Measurements from ENCODE around the gene MDM2. TPM values are rescaled to one million over a fixed set of nuclear protein-coding genes. Genes with fewer than 3 reads are reported as not detected.

The MDM2 gene
- total and polyA plus RNA-seq, 2 donors (not counting 1 experiment from before 2014, with no cell fraction given): 46.6 to 240 TPM

DNA sequence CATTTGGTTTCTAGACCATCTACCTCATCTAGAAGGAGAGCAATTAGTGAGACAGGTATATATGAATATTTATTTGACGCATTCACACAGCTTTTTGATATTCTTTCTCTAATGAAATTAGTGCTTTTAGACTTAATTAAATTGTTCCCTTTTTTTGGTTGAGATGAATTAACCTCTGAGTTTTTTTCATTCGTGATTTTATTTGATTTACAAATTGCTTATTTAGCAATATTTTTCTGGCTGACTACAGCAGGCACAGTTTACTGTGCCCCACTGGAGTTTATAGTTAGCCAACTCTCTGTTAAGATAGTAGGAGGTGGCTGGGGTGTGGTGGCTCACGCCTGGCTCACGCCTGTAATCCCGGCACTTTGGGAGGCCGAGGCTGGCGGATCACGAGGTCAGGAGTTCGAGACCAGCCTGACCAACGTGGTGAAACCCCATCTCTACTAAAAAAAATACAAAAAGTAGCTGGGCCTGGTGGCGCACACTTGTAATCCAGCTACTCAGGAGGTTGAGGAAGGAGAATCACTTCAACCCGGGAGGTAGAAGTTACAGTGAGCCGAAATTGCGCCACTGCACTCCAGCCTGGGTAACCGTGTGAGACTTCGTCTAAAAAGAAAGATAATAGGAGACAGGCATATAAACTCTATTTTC is 16.7 kb downstream of the MDM2 start:
- no peaks in the 10 kb centered on the region for H3K9me3 ChIP-seq (ENCODE audit: control insufficient read depth, insufficient read depth, low read depth, low read length)
- no peak overlapping the region for H2AFZ ChIP-seq (ENCODE audit: low read length)
- DNase-seq (ENCODE audit: low read depth in 2 of 2): no peak
- no peak for TF ChIP-seq EZH2 (IDR thresholded peaks at IDR 0.05; ENCODE audit: low read length, missing control alignments)
- TF ChIP-seq, protein P1, sequence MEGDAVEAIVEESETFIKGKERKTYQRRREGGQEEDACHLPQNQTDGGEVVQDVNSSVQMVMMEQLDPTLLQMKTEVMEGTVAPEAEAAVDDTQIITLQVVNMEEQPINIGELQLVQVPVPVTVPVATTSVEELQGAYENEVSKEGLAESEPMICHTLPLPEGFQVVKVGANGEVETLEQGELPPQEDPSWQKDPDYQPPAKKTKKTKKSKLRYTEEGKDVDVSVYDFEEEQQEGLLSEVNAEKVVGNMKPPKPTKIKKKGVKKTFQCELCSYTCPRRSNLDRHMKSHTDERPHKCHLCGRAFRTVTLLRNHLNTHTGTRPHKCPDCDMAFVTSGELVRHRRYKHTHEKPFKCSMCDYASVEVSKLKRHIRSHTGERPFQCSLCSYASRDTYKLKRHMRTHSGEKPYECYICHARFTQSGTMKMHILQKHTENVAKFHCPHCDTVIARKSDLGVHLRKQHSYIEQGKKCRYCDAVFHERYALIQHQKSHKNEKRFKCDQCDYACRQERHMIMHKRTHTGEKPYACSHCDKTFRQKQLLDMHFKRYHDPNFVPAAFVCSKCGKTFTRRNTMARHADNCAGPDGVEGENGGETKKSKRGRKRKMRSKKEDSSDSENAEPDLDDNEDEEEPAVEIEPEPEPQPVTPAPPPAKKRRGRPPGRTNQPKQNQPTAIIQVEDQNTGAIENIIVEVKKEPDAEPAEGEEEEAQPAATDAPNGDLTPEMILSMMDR (conservative IDR thresholded peaks at IDR 0.05 in 1 of 2, IDR thresholded peaks at IDR 0.05 in 1 of 2; ENCODE audit: low read depth in 1 of 2, low read length in 2 of 2): no peak
- no peak overlapping the region for H3K27ac ChIP-seq (ENCODE audit: insufficient read depth, low read length)
- H3K9ac ChIP-seq (ENCODE audit: insufficient read depth, low read length): no peak overlapping the region
- peaks cover 7% of the 10 kb centered on the region for H3K36me3 ChIP-seq (ENCODE audit: control insufficient read depth, insufficient read depth, low read length)
- H3K4me3 ChIP-seq (replicated peaks in 1 of 4; ENCODE audit: control extremely low read depth in 1 of 4, insufficient read depth in 1 of 4, low read depth in 3 of 4, low read length in 4 of 4): no peak overlapping the region
- H3K4me1 ChIP-seq (ENCODE audit: control insufficient read depth, extremely low read depth, insufficient read depth, low read length): no peaks in the 10 kb centered on the region
- H3K79me2 ChIP-seq (ENCODE audit: control insufficient read depth, insufficient read depth, low read length): peaks cover 19% of the 10 kb centered on the region
- H4K20me1 ChIP-seq (ENCODE audit: control insufficient read depth, extremely low read depth, insufficient read depth, low read length): no peaks in the 10 kb centered on the region
- no peaks in the 10 kb centered on the region for H3K27me3 ChIP-seq (ENCODE audit: control insufficient read depth, insufficient read depth, low read length)
- no peak overlapping the region for H3K4me2 ChIP-seq (ENCODE audit: extremely low read depth, insufficient read depth, low read length)

DNA sequence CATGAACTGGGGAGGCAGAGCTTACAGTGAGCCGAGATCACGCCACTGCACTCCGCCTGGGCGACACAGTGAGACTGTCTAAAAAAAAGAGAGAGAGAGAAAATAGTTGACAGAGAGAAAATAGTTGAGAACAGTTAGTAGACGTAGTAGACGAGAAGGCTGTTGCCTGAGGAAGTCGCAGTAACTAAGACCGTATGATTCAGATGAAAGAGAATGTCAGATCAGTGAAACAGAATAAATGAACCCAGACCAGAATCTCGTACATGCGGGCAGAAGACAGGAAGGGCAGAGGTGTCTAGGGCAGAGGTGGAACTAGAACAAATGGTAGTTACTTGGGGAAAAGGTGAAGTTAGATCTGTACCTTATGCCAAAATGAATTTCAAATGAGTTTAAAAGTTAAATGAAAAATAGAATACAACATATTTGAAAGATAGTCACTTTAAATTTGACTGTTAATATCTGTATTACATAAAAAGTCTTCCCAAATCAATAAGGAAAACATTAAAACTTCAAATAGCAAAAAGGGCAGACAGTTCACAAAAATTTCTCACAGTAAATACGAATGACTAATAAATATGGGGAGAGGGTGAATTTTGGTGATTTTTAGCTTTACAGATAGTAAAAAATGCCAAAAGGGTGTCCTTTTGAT is 17.7 kb downstream of the MDM2 start:
- no peak overlapping the region for H3K9ac ChIP-seq (ENCODE audit: insufficient read depth, low read length)
- H3K79me2 ChIP-seq (ENCODE audit: control insufficient read depth, insufficient read depth, low read length): peaks cover 14% of the 10 kb centered on the region
- no peak overlapping the region for H3K4me3 ChIP-seq (replicated peaks in 1 of 4; ENCODE audit: control extremely low read depth in 1 of 4, insufficient read depth in 1 of 4, low read depth in 3 of 4, low read length in 4 of 4)
- no peaks in the 10 kb centered on the region for H3K9me3 ChIP-seq (ENCODE audit: control insufficient read depth, insufficient read depth, low read depth, low read length)
- peaks cover 7% of the 10 kb centered on the region for H3K36me3 ChIP-seq (ENCODE audit: control insufficient read depth, insufficient read depth, low read length)
- H3K27me3 ChIP-seq (ENCODE audit: control insufficient read depth, insufficient read depth, low read length): no peaks in the 10 kb centered on the region
- no peak for TF ChIP-seq EZH2 (IDR thresholded peaks at IDR 0.05; ENCODE audit: low read length, missing control alignments)
- TF ChIP-seq, protein P1 (conservative IDR thresholded peaks at IDR 0.05 in 1 of 2, IDR thresholded peaks at IDR 0.05 in 1 of 2; ENCODE audit: low read depth in 1 of 2, low read length in 2 of 2): no peak
- no peak for DNase-seq (ENCODE audit: low read depth in 2 of 2)
- no peak overlapping the region for H3K27ac ChIP-seq (ENCODE audit: insufficient read depth, low read length)
- no peaks in the 10 kb centered on the region for H4K20me1 ChIP-seq (ENCODE audit: control insufficient read depth, extremely low read depth, insufficient read depth, low read length)
- no peak overlapping the region for H2AFZ ChIP-seq (ENCODE audit: low read length)
- H3K4me1 ChIP-seq (ENCODE audit: control insufficient read depth, extremely low read depth, insufficient read depth, low read length): no peaks in the 10 kb centered on the region
- H3K4me2 ChIP-seq (ENCODE audit: extremely low read depth, insufficient read depth, low read length): no peak overlapping the region

DNA sequence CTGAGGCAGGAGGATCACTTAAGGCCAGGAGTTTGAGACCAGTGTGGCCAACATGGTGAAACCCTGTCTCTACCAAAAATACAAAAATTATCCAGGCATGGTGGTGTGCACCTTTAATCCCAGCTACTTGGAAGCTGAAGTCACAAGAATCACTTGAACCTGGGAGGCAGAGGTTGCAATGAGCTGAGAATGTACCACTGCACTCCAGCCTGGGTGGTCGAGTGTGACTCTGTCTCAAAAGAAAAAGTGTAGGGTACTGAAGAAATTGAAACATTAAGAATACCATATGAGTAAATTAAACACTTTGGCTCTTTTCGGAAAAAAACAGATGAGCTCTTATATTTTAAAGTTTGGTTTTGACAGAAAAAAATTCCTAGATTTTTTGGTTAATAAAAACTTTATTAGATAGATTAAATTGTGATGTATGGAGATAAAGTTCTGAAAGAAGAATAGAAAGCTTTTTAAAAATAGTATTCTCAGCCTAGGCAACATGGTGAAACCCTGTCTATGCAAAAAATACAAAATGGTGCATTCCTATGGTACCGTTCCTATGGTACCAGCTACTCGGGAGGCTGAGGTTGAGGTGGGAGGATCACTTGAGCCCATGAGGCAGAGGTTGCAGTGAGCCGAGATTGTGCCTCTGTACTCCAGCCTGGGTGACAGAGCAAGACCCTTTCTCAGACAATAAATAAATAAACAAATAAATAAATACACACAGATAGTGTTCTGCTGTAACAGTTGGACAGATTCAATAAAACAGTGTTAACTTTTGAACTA is 20.1 kb downstream of the MDM2 start:
- peaks cover 5% of the 10 kb centered on the region for H3K36me3 ChIP-seq (ENCODE audit: control insufficient read depth, insufficient read depth, low read length)
- H3K9ac ChIP-seq (ENCODE audit: insufficient read depth, low read length): no peak overlapping the region
- no peak for DNase-seq (ENCODE audit: low read depth in 2 of 2)
- no peaks in the 10 kb centered on the region for H3K27me3 ChIP-seq (ENCODE audit: control insufficient read depth, insufficient read depth, low read length)
- no peaks in the 10 kb centered on the region for H3K4me1 ChIP-seq (ENCODE audit: control insufficient read depth, extremely low read depth, insufficient read depth, low read length)
- H2AFZ ChIP-seq (ENCODE audit: low read length): no peak overlapping the region
- TF ChIP-seq, protein P1 (conservative IDR thresholded peaks at IDR 0.05 in 1 of 2, IDR thresholded peaks at IDR 0.05 in 1 of 2; ENCODE audit: low read depth in 1 of 2, low read length in 2 of 2): no peak
- TF ChIP-seq EZH2 (IDR thresholded peaks at IDR 0.05; ENCODE audit: low read length, missing control alignments): no peak
- H3K4me3 ChIP-seq (replicated peaks in 1 of 4; ENCODE audit: control extremely low read depth in 1 of 4, insufficient read depth in 1 of 4, low read depth in 3 of 4, low read length in 4 of 4): no peak overlapping the region
- no peaks in the 10 kb centered on the region for H4K20me1 ChIP-seq (ENCODE audit: control insufficient read depth, extremely low read depth, insufficient read depth, low read length)
- no peak overlapping the region for H3K4me2 ChIP-seq (ENCODE audit: extremely low read depth, insufficient read depth, low read length)
- H3K79me2 ChIP-seq (ENCODE audit: control insufficient read depth, insufficient read depth, low read length): peaks cover 13% of the 10 kb centered on the region
- H3K9me3 ChIP-seq (ENCODE audit: control insufficient read depth, insufficient read depth, low read depth, low read length): no peaks in the 10 kb centered on the region
- no peak overlapping the region for H3K27ac ChIP-seq (ENCODE audit: insufficient read depth, low read length)
